HG03469 (cell line): Measurements from ENCODE around the gene HJV.

ENCODE experiments used
- ATAC-seq: cut with Tn5 transposase; IDR thresholded peaks from one replicate; pipeline ENCODE4 v1.9.1; 2021; ENCODE audit warnings: mild to moderate bottlenecking, moderate library complexity, moderate number of reproducible peaks; ENCODE audit not compliant: unreplicated experiment

Gene HJV

DNA sequence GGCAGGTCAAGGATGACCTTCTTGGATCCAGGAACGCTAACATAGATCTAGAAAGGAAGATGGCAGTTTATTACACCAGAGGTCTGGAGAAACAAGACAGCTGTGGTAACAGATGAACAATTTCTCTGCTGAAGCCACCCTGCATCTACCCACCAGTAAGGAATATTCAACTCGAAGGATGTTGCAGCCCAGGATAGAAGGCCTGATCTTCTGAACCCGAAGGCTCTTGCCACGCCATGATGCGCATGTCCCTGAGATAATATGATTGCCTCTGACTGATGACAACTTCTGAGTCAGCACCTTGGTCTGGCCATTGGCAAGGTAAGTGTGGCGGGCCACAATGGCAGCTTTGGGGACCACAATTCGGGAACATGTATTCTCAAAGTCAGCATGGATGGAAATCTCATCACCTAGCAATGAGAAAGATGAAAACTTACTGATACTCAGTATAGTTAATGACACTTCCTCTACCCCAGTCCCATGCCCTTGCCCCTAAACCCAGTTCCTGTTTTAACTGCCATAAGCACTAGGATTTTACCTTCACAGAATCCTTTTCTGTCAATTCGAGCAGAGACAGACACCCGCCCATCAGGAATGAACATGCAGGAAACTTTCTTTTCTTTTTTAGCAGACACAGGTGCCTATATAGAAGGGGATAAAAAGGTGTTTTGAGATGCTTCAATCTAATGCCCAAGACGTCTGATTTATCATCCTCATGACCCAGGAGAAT is 27.0 kb downstream of the HJV start:
- no peak for ATAC-seq

GRCh38 chr1:145993618-145994390 is 27.7 kb downstream of the HJV start:
- ATAC-seq: no peak

DNA sequence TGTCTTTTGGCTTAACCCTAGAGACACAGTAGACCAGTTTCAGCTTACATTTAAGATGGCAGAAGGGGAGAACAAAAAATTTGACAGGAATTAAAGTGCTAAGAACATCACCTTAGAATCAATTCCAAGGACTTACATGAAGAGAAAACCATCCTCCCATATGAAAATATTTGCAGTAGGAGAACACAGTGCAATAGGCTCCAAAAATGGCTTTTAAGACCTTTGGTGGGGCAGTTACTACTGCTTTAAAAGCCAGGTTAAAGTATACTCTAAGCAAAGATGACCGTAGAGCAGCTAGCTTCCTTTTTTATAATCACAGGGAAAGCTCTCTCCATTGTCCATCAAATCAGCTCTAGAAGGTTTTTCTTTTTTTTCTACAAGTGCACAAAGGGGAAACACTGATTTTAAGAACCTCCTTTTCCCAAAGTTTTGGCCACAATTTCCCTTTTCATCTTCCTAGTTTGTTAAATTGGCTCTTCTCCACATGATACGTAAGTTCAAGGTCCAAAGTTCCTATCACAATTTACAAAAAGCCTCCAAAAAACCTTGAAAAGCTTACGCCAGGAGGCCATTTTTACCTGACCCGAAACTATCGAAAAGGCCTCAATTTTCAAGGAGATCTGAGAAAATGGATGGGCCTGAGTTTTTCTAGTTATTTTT is 28.4 kb downstream of the HJV start:
- no peak for ATAC-seq

DNA sequence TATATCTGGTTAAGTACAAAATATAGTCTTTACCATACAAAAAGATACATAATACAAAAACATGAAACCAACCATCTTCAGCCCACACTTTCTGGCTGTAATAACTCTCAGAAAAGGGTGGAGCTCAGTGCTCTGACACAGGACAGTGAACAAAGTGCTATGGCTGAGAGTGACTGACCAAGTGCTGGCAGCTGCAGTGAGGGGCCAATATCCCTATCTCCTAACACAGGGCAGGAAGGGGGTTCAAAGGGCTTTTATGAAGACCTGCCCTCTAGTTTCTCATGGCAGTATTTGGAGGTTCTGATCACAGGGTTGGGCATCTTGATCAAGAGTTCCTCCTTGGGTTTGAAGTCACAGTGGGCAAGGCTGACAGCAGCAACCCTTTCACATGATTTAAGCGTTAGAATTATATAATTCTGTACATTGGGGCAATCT is 29.0 kb downstream of the HJV start:
- ATAC-seq: no peak

DNA sequence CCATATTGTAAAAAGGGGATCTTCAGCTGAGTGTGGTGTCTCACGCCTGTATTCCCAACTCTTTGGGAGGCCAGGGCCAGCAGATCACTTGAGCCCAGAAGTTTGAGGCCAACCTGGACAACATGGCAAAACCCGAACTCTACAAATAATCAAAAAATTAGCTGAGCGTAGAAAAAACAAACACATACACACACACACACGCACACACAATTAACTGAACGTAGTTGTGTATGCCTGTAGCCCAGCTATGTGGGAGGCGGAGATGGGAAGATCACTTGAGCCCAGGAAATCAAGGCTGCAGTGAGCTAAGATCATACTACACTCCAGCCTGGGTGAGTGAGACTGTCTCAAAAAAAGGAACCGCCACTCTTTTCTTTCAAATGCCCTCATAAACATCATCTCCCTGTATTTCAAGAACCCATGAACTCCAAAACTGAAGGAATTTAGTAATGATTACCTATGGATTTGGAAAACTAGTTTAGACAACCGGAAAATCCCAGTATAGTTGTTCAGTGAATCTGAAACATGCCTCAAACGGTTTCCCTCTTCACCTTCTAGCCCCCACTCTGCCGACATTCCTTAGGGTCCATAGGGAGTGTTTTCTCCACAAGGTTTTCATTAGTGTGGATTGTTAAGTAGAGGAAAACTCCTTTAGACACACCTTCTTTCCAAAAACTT is 29.7 kb downstream of the HJV start:
- no peak for ATAC-seq

DNA sequence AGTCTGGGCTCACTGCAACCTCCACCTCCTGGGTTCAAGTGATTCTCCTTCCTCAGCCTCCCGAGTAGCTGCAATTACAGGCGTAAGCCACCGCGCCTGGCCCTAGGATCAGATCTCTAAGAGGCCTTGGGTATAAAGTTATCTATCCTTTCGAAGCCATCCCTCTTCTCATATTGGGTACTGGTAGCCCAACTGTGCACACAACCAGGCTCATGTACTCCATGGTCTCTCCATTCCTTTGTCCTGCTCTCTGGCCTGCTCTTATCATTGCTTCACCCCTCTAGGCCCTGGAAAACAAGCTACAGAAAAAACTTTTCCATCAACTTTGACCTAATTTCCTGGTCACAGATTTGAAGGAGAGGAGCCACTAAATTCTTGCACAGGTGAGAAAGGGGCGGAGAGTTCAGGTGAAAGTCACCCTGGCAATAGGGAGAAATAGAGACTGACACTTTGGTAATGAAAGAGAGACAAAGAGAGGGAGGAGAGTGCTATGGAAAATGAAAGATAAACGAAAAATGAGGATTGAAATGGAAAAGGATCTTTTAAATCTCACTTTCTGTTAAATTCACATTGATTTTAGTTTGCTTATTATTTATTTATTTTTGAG is 31.2 kb downstream of the HJV start:
- ATAC-seq: no peak

DNA sequence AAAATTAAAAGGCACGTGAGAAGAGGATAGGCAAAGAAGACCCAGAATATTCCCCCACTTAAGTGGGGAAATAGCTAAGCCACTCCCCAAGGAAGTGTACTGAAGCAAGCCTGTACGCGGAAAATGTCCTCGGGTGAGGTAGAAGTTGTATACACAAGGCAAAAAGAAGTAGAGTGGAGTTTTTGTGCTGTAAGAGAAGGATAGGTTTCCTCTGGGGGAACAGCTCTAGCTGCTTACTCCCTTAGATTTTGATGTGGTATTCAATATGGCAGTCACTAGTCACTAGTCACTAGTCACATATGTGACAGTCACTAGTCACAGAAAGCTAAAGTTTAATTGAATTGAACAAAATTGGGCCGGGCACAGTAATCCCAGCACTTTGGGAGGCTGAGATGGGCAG is 32.8 kb downstream of the HJV start:
- ATAC-seq: no peak

- no peak for ATAC-seq
Observed at GRCh38 chr1:145987926-145988325, 33.6 kb downstream of the HJV start.

DNA sequence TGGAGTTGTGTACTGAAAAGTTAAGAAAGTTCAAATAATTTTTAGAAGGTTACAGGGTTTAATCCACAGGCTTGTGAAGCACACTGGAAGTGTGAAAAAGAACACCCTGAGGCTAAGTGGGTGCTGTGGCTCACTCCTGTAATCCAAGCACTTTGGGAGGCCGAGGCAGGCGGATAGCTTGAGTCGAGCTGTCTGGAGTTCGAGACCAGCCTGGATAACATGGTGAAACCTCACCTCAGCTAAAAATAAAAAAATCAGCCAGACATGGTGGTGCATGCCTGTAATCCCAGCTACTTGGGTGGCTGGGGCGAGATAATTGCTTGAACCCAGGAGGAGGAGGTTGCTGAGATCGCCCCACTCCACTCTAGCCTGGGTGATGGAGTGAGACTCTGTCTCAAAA is 35.0 kb downstream of the HJV start:
- no peak for ATAC-seq

GRCh38 chr1:145985502-145986439 is 35.8 kb downstream of the HJV start:
- no peak for ATAC-seq

- no peak for ATAC-seq
Observed at GRCh38 chr1:145985129-145985501, 36.4 kb downstream of the HJV start.

DNA sequence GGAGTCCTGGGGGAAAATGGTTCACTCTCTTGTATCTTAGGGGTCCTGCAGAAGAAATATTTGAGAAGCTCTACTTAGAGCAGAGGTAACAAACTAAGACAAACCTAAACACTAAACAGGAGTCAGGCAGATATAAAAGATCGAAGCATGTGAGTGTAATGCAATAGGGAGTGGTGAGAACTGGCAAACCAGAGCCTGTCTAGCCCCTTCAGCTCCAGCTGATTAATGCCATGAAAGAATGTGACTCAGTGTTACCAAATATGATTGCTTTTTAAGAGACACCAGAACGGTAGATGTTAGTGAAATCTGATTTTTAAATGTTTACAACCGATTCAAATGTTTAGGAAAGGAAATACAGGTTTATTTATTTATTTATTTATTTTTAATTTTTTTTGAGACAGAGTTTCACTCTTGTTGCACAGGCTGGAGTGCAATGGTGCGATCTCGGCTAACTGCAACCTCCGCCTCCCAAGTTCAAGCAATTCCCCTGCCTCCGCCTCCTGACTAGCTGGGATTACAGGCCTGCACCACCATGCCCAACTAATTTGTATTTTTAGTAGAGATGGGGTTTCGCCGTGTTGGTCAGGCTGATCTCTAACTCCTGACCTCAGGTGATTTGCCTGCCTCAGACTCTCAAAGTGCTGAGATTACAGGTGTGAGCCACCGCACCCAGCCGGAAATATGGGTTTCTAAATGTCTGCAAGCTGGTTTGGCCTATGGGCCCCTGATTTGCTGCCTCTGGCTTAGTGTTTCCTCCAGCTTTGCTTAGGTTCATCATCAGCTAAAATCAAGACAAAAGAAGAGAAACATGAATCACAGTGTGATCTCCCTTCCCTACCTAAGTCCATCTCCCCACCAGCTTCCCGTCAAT is 37.3 kb downstream of the HJV start:
- ATAC-seq: no peak

- no peak for ATAC-seq
Observed at GRCh38 chr1:145983206-145983675, 38.3 kb downstream of the HJV start.

DNA sequence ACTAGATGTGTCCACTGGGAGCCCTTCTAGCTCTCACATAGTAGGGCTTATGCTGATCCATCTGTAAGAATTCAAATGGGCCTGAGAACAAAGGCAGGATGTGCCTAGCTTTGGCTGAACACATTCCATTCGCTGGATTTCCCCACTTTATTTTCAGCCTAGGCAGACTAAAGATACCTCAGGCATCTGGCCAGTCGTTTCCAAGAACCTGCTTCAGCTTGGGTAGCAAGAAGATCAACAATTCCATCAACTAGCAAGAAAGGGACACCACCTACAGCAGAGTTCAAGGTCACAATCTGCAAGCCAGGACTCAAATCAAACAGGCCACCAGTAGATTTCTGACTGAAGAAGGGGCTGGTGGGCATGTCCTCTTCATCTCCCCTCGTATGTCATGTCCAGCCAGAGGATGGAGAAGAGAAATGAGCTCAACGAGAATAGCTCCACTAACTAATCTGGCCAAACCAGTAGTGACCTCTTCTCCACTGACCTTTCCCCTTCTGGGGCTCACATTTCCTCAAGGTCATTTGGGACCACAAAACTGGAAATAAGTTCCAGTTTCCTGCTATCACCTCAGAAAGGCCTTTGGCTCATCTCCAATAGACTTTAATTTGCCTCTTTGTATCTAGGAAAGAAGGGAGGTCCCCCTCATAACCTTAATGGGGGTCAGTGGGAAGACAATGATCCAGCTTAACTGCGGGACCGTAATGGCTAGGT is 39.4 kb downstream of the HJV start:
- ATAC-seq: no peak

GRCh38 chr1:145980457-145980994 is 41.0 kb downstream of the HJV start:
- no peak for ATAC-seq

GRCh38 chr1:145979746-145980456 is 41.6 kb downstream of the HJV start:
- no peak for ATAC-seq
